GM18526 (cell line): ENCODE results near the gene RPTOR.

Experiments used
- POLR2A ChIP-seq: IDR thresholded peaks from 3 replicates; pipeline ENCODE4 v1.6.1; 2011; ENCODE audit not compliant: insufficient read length; ENCODE audit errors: extremely low read depth

Gene RPTOR

DNA sequence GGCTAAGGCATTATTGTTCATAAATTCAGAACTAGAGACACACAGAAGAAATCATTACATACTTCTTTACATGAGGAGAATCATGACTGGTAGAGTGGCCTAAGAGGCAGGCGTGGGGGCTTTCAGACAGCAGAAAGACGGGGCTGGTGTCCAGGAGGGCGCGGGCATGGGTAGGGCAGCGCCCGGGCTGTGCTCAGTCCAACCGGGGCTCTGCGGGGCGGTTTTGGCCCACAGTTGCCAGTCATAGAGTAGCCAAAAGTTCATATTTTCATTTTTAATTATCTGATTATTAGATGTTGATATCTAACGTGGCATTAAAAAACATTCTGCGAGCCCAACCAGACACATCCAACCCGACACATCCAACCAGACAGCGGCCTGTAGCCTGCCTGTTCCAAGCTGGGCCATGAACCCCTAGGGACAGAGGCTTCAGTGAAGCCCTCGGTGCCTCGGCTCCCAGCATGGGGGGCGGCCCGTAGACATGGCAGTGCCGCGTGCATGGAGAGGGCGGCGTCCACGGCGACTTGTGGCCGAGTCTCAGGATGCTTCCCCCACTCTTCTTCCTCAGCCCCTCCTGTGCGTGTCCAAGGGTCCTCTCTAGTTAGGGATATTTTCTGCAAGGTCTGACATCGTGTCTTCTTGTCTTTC is 284.7 kb downstream of the RPTOR start:
- no peak for TF ChIP-seq POLR2A

DNA sequence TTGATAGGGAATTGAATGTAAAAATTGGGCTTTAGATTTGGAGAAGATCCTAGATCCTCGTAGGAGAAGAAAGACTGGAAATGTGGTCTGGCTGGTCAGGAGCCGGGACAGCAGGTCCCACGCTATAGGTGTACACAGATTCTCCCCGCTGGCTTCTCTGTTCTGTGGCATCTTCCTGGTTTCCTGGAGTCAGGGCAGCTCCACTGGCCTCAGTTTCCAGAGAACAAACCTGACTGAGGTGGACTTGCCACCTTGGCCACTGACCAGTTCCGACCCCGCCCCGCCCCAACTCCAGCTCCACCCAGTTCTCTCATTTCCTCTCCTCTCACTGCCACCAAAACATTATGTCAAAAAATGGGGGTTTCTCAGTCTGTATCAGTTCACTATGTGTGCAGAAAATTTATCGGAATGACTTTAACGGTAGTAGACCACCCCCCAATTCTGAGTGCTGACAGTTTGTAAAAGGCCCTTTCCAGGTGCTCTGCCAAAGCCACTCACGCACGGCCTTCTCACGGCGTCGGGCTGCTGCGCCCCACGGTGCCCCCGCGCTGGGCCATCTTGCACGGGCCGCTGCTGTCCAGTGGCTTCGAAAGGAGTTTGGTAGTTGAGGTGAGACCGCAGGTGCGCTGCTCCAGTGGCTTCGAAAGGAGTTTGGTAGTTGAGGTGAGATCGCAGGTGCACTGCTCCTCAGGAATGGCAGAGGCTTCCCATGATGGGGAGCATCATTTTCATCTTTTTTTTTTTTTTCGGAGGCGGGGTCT is 285.6 kb downstream of the RPTOR start:
- no peak for TF ChIP-seq POLR2A

DNA sequence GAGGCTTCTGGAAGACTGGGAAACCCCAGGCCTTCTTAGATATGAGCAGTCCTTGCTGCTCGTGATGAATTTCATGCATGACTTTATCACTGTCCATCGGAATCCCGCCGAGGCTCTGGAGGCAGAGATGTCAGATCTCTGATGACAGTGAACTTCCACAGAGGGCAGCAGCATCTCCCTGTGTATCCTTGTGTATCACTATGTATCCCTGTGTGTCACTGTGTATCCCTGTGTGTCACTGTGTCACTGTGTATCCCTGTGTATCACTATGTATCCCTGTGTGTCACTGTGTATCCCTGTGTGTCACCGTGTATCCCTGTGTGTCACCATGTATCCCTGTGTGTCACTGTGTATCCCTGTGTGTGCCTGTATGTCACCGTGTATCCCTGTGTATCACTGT is 286.9 kb downstream of the RPTOR start:
- TF ChIP-seq POLR2A = no peak

DNA sequence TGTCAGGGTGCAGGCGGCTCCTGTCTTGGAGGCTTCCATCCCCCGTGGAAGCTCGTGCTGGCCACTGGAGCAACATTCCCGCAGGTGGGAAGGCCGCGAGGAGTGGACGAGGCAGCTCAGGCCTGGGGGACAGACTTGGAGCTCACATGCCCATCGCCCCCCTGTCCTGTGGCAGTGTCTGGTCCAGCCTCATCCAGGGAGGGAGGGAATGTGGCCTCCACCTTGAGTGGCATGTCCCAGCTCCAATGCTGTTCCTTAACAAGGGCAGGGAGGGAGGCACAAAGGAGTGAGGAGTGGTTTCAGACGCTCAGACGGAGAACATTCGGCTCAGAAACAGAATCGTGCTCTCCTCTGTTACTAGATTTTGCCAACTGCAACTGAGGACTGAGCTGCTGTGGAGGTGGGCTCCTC is 287.6 kb downstream of the RPTOR start:
- no peak for TF ChIP-seq POLR2A

DNA sequence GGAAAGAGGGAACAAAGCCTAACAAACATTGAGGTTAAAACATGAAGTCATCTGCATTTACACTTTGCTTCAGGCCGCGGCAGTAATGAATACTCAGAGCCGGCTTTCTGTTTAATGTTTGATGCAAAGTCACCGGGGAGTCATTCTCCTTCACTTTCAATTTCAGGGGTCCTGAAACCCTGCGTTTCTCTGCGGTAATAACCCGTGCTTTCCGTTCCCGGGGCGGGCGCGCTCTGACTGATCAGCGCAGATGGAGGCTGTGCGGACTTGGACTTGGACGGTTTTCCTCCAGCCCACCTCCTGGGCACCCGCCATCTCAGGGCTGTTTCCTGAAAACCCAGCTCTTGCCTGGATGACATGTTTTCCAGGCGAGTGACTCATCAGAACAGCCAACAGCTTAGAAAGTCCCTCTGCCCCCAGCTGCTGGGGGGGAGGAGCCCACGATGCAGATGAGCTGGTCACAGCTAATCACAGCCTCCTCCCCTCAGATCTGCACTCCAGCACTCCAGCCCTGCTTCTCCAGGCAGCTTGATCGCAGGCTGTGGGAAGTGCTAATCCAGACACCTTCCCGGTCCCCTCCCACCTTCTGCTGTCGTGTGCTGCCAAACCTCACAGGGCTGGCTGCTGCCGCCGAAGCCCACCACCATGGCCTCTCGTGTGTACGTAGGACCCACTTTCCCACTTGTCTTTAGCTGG is 288.4 kb downstream of the RPTOR start:
- peak; percentile 55 for TF ChIP-seq POLR2A

DNA sequence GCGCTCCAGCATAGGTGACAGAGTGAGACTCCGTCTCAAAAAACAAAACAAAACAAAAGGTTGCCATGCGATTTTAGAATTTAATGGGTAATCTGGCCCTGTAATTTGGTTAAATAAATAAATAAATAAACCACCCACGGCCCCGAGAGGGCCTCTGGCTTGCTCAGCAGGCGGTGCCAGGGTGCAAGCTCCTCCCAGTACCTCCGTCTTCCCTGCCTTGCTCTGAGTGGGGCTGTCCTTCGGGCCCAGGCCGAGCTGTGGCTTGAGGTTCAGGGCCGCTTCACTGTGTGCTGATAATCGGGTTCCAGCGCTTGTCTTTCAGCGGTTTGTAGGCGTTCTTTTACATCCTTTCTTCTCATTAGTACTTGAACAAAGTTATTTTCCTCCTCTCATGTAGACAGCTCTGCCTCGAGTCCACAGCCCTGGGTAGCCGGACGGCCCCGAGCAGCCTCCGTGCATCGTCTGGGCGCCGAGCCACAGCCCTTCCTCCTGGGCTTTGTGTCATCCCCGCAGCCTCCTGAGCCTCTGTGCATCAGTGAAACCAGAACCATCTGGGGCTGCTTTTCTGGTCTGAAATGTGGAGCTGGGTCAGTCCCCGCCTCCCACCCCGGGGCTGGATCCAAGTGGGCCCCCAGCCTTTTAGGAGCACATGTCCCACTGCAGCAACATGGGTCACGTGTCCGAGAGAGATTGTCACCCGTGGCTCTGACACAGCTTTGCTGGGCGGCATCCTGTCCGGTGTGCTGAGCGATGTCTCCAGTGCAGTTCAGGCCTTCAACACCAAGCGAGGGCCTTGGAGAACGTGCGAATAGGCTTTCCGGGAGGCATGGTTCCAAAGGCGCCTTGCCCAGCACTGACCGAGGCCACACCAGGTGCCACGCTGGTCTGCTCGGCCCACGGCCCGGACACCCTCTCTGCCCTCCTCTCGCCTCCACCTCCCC is 289.6 kb downstream of the RPTOR start:
- no peak for TF ChIP-seq POLR2A

DNA sequence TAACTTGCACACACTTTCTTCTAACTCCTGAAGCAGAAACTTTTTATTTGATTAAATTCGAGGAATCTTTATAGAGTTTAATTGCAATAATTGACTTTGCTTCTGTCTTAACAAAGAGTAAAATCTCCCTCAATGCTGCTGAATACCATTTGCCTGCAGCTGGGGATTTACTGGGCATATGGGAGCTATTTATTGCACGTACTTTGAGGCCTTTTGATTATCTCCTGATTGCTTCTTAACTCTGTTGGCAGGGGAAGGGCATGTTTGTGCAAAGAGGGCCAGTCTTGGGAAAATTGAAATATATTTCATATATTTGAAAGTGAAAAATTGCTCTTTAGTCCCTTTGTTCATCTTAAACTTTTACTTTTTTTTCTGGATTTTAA is 290.2 kb downstream of the RPTOR start:
- TF ChIP-seq POLR2A = no peak

DNA sequence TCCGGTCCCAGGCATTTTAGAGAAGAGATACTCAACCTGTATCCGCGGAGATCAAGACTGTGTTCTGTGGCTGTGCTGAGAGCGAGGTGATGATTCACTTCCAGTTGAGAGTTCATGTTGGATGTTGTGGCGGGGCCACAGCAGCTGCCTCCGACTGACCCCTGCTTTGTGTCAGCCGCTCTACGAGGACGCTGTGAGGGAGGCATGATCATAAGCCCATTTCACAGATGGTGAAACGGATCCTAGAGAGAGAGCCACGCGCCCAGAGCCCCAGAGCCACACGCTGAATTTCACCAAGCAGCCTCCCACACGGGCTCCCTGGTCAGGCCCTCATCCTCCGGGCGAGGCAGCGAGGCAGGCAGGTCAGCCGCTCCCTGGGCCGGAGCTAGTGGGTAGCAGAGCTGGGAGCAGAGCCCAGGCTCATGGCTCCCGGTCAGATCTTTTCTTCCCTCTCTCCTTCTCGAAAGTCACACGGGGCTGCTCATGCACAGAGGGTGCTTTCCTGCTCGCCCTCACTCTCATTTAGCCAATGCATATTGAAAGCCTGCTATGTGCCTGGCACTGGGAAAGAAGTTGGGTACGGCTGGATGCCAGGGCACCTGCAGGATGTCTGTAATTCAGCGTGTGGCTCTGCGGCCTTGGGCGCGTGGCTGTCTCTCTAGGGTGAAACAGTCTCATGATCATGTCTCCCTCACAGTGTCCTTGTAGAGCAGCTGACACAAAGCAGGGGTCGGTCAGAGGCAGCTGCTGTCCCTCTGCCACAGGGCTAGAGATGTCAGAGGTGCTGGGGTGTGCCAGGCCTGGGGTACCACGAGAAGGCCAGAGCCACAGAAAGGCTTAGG is 291.4 kb downstream of the RPTOR start:
- no peak for TF ChIP-seq POLR2A

DNA sequence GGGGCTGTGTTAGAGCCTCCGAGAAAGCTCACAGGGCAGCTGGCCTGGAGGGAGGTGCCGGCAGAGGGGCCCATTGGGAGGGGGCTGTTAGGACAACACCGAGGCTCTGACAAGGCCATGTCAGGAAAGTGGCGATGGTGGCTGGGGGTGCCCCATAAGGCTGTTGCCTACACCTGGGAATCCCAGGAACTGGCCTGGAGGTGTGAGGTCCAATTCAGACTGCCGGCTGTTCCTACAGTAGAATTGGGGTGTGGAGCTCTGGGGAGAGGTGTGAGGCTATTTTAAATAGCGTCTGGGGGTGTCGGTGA is 292.0 kb downstream of the RPTOR start:
- TF ChIP-seq POLR2A = no peak

DNA sequence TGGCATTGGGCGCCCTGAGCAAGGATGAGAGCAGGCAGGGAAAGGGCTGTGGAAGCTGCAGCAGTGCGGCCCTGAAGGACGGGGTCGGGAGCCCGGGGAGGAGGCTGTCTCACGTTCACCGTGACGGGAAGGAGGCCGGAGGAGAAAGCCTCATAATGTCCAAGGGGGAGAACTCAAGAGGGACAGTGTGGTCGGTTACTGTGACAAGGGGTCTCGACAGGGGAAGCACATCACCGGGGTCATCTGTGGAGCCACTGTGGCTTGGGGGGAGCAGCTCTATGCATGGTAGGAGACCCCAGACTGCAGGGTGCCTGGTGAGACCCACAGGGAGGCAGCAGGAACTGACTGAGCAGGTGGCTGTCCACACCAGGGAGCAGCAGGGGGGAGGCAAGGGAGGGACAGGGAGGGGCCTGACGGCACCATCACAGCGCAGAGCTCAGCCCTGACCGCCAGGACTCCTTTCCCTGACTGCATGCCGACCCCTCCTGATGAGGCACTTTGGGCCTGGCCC is 292.4 kb downstream of the RPTOR start:
- no peak for TF ChIP-seq POLR2A

DNA sequence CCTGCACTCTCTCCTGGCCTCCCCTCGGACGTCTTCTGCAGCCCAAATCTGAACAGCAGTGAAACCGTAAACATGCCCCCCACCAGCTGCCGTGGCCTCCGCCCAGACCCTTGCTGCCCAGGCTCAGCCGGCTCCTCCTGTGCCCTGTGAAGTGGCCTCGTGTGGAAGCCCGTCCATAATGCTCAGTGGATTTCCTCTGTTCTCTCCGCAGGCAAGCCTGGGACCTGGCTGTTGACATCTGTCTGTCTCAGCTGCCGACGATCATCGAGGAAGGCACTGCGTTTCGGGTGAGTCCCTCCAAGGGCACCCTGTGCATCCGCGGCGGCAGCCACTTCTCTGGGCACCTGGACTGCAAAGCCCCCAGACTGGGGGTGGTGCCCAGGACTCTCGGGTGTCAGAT is 293.1 kb downstream of the RPTOR start:
- TF ChIP-seq POLR2A = no peak

DNA sequence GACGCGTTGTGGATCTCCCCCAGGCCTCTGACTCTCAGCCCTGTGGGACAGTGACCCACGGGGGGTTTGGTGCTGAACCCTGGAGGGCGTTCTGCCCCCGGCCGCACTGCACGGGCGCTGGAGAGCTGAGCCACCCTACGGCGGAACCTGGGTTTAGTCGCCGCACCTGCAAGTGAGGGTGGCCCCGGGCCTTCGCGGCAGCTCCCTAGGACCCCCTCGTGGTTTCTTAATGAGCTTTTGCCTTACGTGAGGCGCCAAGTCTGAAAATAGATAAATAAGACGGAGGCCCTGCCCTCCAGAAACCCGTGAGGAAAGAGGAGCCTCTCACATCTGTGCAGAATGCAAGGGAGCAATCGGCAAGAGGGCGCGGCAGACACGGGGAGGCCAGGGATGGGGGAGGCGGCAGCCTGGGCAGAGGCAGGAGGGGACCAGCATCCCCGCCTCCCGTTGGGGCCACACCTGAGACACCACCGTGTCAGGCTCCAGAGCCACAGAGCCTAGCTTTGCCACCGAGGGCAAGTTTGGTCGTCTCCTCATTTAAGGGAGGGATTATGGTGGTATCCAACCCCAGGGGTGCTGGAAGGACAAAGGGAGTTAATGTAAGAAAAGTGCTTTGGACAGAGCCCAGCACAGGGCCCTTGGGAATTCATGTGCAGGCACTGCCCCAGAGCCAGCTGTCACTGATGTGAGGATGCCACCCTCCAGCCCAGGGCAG is 293.8 kb downstream of the RPTOR start:
- no peak for TF ChIP-seq POLR2A

DNA sequence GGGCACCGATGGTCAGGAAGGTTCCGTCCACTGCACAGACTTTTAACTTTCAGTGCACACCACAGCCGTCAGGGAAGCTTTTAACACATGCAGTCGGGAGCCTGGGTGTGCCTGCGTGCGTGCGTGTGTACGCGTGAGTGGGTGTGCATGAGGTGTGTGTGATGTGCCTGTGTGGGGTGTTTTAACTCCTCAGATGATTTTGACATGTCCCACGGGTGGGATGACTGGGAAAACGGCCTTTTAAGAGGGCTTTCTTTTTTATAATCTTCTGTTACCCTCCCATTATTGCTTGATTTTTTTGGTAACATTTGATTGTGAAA is 294.3 kb downstream of the RPTOR start:
- TF ChIP-seq POLR2A = no peak

DNA sequence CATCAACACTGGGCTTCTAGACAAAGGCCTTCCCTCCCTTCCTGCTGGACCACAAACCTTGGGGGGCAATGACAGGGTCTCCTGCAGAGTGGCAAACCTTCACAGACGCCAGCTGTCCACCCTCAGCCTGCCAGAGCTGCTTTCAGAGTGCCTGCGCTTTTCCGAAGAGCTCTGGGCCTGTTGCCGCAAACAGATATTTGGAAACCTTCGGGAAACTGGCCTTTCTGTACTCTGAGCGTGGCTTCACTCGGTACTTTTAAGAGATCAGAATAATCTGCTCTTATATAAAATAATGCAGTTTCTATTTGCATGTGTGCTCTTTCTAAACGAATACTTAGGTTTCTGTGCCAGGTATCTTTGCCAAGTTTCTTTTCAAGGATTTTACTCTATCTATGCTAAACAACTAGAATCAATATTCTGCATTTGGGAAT is 294.9 kb downstream of the RPTOR start:
- TF ChIP-seq POLR2A = no peak

DNA sequence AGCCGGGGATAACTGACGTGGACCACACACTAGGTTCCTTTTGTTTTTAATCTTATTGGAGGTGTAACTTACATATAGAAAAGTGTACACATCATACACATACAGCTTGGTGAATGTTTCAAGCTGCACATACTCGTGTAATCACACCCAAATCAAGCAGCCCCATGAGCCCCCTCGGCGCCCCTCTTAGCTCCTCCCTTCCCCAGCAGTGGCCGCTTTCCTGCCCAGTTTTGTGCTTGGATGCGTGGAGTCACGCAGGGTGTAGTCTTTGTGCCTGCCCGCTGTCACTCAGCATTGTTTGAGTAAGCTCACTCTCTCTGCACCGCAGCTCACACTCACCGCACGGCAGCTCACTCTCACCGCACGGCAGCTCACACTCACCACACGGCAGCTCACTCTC is 295.3 kb downstream of the RPTOR start:
- TF ChIP-seq POLR2A = no peak
